NCI-H1417 (cell line): ENCODE data around the gene WDR45.

Experiments used
- DNase-seq, 3 experiments: peaks; one replicate each; lab custom pipeline; 2025; lab: John Stamatoyannopoulos, UW

WDR45 gene

GRCh38 chrX:49073601-49074575, 5.8 kb downstream of the WDR45 start, which contains the start of gene PRAF2:
TSS of gene PRAF2 (minus strand) at chrX:49074002. CDS start at chrX:49073987, 15 bp downstream.
- peak; percentile 75 to 94 (median 91) for DNase-seq

- no peak for DNase-seq
Observed at GRCh38 chrX:49072712-49073095, 7.0 kb downstream of the WDR45 start.

- DNase-seq = no peak
Observed at GRCh38 chrX:49071877-49072711, 7.6 kb downstream of the WDR45 start.

GRCh38 chrX:49070988-49071387, 8.7 kb downstream of the WDR45 start:
- no peak for DNase-seq

- no peak for DNase-seq
Observed at GRCh38 chrX:49069038-49069437, 10.6 kb downstream of the WDR45 start.

- DNase-seq = no peak
Observed at GRCh38 chrX:49067285-49068120, 12.2 kb downstream of the WDR45 start.

GRCh38 chrX:49066690-49067089, 13.0 kb downstream of the WDR45 start:
- no peak for DNase-seq

GRCh38 chrX:49066278-49066677, 13.4 kb downstream of the WDR45 start:
- DNase-seq = no peak

- no peak for DNase-seq
Observed at GRCh38 chrX:49064735-49065134, 15.0 kb downstream of the WDR45 start.

GRCh38 chrX:49064303-49064702, 15.4 kb downstream of the WDR45 start:
- no peak for DNase-seq

- DNase-seq = no peak
Observed at GRCh38 chrX:49063715-49064114, 16.0 kb downstream of the WDR45 start.

- DNase-seq = no peak
Observed at GRCh38 chrX:49061916-49062315, 17.8 kb downstream of the WDR45 start.

- DNase-seq = no peak
Observed at GRCh38 chrX:49061490-49061889, 18.2 kb downstream of the WDR45 start.

- DNase-seq = no peak
Observed at GRCh38 chrX:49060914-49061313, 18.8 kb downstream of the WDR45 start.

- DNase-seq = no peak
Observed at GRCh38 chrX:49059681-49060085, 20.0 kb downstream of the WDR45 start.

GRCh38 chrX:49059201-49059600, 20.5 kb downstream of the WDR45 start:
- DNase-seq = no peak

- no peak for DNase-seq
Observed at GRCh38 chrX:49058794-49059193, 20.9 kb downstream of the WDR45 start, which contains the start of gene CCDC120. TSS of gene CCDC120 (plus strand) at chrX:49058999. CDS start at chrX:49062042, 3,043 bp downstream.

- no peak for DNase-seq
Observed at GRCh38 chrX:49054073-49054762, 25.5 kb downstream of the WDR45 start.

- peak; percentile 19 to 89 (median 82) for DNase-seq
Observed at GRCh38 chrX:49053223-49054072, 26.2 kb downstream of the WDR45 start.

GRCh38 chrX:49043987-49044281, 35.8 kb downstream of the WDR45 start:
- DNase-seq = no peak
